Ishikawa (cell line): ENCODE measurements around the gene CCDC39.

Source experiments
- CREB1 ChIP-seq: IDR thresholded peaks from 2 replicates; pipeline ENCODE4 v1.6.1; 2012; ENCODE audit warnings: low read depth
- EGR1 ChIP-seq: IDR thresholded peaks from 2 replicates; pipeline ENCODE4 v1.6.1; 2012
- EP300 ChIP-seq: IDR thresholded peaks from 2 replicates; pipeline ENCODE4 v1.6.1; 2012; ENCODE audit warnings: borderline replicate concordance
- FOXM1 ChIP-seq: IDR thresholded peaks from 2 replicates; pipeline ENCODE4 v1.6.1; 2012; ENCODE audit warnings: low read depth, borderline replicate concordance
- NFIC ChIP-seq: IDR thresholded peaks from 2 replicates; pipeline ENCODE4 v1.6.1; 2012
- TAF1 ChIP-seq: IDR thresholded peaks from 2 replicates; pipeline ENCODE4 v1.6.1; 2012; ENCODE audit warnings: low read depth, mild to moderate bottlenecking
- TEAD4 ChIP-seq: IDR thresholded peaks from 2 replicates; pipeline ENCODE4 v1.6.1; 2012
- YY1 ChIP-seq: IDR thresholded peaks from 2 replicates; pipeline ENCODE4 v1.6.1; 2012; ENCODE audit warnings: low read depth
- ZBTB7A ChIP-seq: IDR thresholded peaks from 2 replicates; pipeline ENCODE4 v1.6.1; 2012; ENCODE audit warnings: low read depth
- TF ChIP-seq, protein P1 (sequence below): IDR thresholded peaks from 2 replicates; pipeline ENCODE4 v1.6.1; 2012
- TF ChIP-seq, protein P2 (sequence below): IDR thresholded peaks from 2 replicates; pipeline ENCODE4 v1.6.1; 2012
- TF ChIP-seq, protein P3 (sequence below): IDR thresholded peaks from 2 replicates; pipeline ENCODE4 v1.6.1; 2012; ENCODE audit warnings: low read depth, mild to moderate bottlenecking

DNA sequence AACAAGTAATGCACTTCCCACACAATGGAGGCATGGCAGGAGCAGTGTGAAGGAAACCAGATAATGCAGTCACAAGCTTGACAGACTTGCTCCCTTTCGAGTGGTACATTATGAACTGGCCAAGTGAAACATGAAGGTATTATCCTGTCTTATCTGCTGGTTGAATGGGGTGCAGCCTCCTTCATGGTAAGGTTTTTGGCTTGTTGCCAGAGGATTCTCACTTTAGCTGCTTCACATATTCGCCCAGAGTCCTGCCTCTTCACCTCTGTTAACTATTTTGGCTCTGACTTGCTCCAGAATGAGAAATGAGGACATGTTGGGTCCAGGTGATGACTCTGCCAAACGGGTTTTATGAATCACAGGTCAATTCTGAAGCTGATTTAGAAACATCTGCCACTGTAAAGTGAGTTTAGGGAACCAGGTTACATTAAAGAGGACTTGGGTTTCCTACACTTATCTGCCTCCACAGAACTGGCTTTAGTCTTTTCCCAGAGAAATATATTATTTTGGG, 19.5 kb upstream of the CCDC39 start:
- TF ChIP-seq, protein P1, sequence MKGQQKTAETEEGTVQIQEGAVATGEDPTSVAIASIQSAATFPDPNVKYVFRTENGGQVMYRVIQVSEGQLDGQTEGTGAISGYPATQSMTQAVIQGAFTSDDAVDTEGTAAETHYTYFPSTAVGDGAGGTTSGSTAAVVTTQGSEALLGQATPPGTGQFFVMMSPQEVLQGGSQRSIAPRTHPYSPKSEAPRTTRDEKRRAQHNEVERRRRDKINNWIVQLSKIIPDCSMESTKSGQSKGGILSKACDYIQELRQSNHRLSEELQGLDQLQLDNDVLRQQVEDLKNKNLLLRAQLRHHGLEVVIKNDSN: no peak
- no peak for TF ChIP-seq YY1
- TF ChIP-seq, protein P2, sequence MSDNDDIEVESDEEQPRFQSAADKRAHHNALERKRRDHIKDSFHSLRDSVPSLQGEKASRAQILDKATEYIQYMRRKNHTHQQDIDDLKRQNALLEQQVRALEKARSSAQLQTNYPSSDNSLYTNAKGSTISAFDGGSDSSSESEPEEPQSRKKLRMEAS: no peak
- no peak for TF ChIP-seq ZBTB7A
- TF ChIP-seq, protein P3, sequence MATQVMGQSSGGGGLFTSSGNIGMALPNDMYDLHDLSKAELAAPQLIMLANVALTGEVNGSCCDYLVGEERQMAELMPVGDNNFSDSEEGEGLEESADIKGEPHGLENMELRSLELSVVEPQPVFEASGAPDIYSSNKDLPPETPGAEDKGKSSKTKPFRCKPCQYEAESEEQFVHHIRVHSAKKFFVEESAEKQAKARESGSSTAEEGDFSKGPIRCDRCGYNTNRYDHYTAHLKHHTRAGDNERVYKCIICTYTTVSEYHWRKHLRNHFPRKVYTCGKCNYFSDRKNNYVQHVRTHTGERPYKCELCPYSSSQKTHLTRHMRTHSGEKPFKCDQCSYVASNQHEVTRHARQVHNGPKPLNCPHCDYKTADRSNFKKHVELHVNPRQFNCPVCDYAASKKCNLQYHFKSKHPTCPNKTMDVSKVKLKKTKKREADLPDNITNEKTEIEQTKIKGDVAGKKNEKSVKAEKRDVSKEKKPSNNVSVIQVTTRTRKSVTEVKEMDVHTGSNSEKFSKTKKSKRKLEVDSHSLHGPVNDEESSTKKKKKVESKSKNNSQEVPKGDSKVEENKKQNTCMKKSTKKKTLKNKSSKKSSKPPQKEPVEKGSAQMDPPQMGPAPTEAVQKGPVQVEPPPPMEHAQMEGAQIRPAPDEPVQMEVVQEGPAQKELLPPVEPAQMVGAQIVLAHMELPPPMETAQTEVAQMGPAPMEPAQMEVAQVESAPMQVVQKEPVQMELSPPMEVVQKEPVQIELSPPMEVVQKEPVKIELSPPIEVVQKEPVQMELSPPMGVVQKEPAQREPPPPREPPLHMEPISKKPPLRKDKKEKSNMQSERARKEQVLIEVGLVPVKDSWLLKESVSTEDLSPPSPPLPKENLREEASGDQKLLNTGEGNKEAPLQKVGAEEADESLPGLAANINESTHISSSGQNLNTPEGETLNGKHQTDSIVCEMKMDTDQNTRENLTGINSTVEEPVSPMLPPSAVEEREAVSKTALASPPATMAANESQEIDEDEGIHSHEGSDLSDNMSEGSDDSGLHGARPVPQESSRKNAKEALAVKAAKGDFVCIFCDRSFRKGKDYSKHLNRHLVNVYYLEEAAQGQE: no peak
- no peak for TF ChIP-seq NFIC
- no peak for TF ChIP-seq EP300
- no peak for TF ChIP-seq TEAD4
- TF ChIP-seq CREB1: no peak
- TF ChIP-seq TAF1: no peak
- no peak for TF ChIP-seq FOXM1
- TF ChIP-seq EGR1: no peak
